NCI-H2107 treated with DMSO at 0.1 percent for 48 hours (cell line): ENCODE results near the gene ADAM30.

Experiments
- DNase-seq: peaks from one replicate; lab custom pipeline; 2025; ENCODE audit not compliant: unreplicated experiment; lab: John Stamatoyannopoulos, UW

The ADAM30 gene

GRCh38 chr1:119909890-119910596 lies 13.7 kb upstream of the ADAM30 start:
- DNase-seq = no peak

- peak; percentile 86 for DNase-seq
Observed at GRCh38 chr1:119908661-119909060, 12.3 kb upstream of the ADAM30 start.

GRCh38 chr1:119906927-119907652 lies 10.8 kb upstream of the ADAM30 start:
- no peak for DNase-seq

- no peak for DNase-seq
Observed at GRCh38 chr1:119903443-119903835, 7.1 kb upstream of the ADAM30 start.

GRCh38 chr1:119902775-119903442 lies 6.6 kb upstream of the ADAM30 start:
- no peak for DNase-seq

GRCh38 chr1:119898981-119899720 lies 2.8 kb upstream of the ADAM30 start:
- no peak for DNase-seq

GRCh38 chr1:119898530-119898929 lies 2.2 kb upstream of the ADAM30 start:
- DNase-seq = no peak

GRCh38 chr1:119895102-119895501 lies 1.2 kb downstream of the ADAM30 start:
- no peak for DNase-seq

GRCh38 chr1:119893827-119894700 lies 2.3 kb downstream of the ADAM30 start:
- no peak for DNase-seq

GRCh38 chr1:119893238-119893791 lies 3.0 kb downstream of the ADAM30 start:
- DNase-seq = no peak

GRCh38 chr1:119891386-119891785 lies 4.9 kb downstream of the ADAM30 start:
- DNase-seq = no peak

GRCh38 chr1:119888476-119888875 lies 7.8 kb downstream of the ADAM30 start:
- no peak for DNase-seq

GRCh38 chr1:119887427-119887826 lies 8.9 kb downstream of the ADAM30 start:
- DNase-seq = no peak

- DNase-seq = no peak
Observed at GRCh38 chr1:119885903-119886783, 10.2 kb downstream of the ADAM30 start.

GRCh38 chr1:119884711-119885110 lies 11.6 kb downstream of the ADAM30 start:
- no peak for DNase-seq

- DNase-seq = no peak
Observed at GRCh38 chr1:119883826-119884225, 12.5 kb downstream of the ADAM30 start.

GRCh38 chr1:119882132-119883049 lies 13.9 kb downstream of the ADAM30 start:
- DNase-seq = no peak
